IMR-90 (cell line): ENCODE data around the gene MAPK9. TPM values are rescaled to one million over a fixed set of nuclear protein-coding genes. Genes with fewer than 3 reads are reported as not detected.

Experiments used
- ATAC-seq: fragments of 200-7000 bp; cut with Tn5 transposase; 2 replicates; pipeline ENCODE4 v1.9.1; 2020; ENCODE audit warnings: low read depth, mild to moderate bottlenecking, moderate library complexity
- BruUV-seq: library from RNA; stranded (reverse); fragments of 400-500 nt; replicated peaks from 2 replicates; lab custom pipeline; 2021; lab: Mats Ljungman, UMichigan
- CTCF ChIA-PET: fragments of 300-600 bp; formaldehyde crosslinking; extraction: SDS; loops from one replicate; lab custom pipeline; 2021; ENCODE audit warnings: antibody characterized with exemption; lab: Yijun Ruan, JAX
- POLR2A ChIA-PET: fragments of 300-600 bp; sonication (Branson Sonifier 250); formaldehyde crosslinking; loops from one replicate; lab custom pipeline; 2022; ENCODE audit warnings: antibody characterized with exemption; ENCODE audit not compliant: unreplicated experiment; lab: Charles Lee
- DNase-seq: peaks from one replicate; pipeline ENCODE4 v3.0.0; 2013
- H2AFZ ChIP-seq: replicated peaks from 2 replicates; pipeline ENCODE3; 2013; ENCODE audit warnings: low read length, mild to moderate bottlenecking; ENCODE audit not compliant: poor library complexity
- H2AK5ac ChIP-seq: 2 replicates; pipeline ENCODE4 v1.6.1; 2013; ENCODE audit warnings: low read depth, low read length, inconsistent platforms
- H2AK9ac ChIP-seq: replicated peaks from 2 replicates; pipeline ENCODE3; 2013; ENCODE audit warnings: mild to moderate bottlenecking, low read depth, low read length, moderate library complexity; ENCODE audit not compliant: poor library complexity
- H2BK120ac ChIP-seq: 2 replicates; pipeline ENCODE4 v1.6.1; 2013; ENCODE audit warnings: low read depth, low read length, inconsistent platforms
- H2BK15ac ChIP-seq: 3 replicates; pipeline ENCODE4 v1.6.1; 2013; ENCODE audit warnings: low read depth, low read length, inconsistent platforms
- H2BK20ac ChIP-seq: 2 replicates; pipeline ENCODE4 v1.6.1; 2013; ENCODE audit warnings: low read depth, mild to moderate bottlenecking, inconsistent platforms, low read length, moderate library complexity
- H2BK5ac ChIP-seq: 2 replicates; pipeline ENCODE4 v1.6.1; 2013; ENCODE audit warnings: mild to moderate bottlenecking, low read depth, low read length, inconsistent platforms; ENCODE audit not compliant: poor library complexity, severe bottlenecking
- H3K14ac ChIP-seq: replicated peaks from 2 replicates; pipeline ENCODE4 v1.6.1; 2013; ENCODE audit warnings: low read depth, low read length, inconsistent platforms
- H3K18ac ChIP-seq: 2 replicates; pipeline ENCODE4 v1.6.1; 2013; ENCODE audit warnings: low read depth, low read length, control low read depth
- H3K23ac ChIP-seq: 2 replicates; pipeline ENCODE4 v1.6.1; 2013; ENCODE audit warnings: low read depth, low read length, inconsistent platforms
- H3K27ac ChIP-seq: 2 replicates; pipeline ENCODE4 v1.5.1; 2013; ENCODE audit warnings: mild to moderate bottlenecking, control low read depth, low read length; ENCODE audit not compliant: insufficient read depth
- H3K27me3 ChIP-seq: 2 replicates; pipeline ENCODE4 v1.6.1; 2013; ENCODE audit warnings: low read length; ENCODE audit not compliant: control insufficient read depth, insufficient read depth
- H3K36me3 ChIP-seq: 2 replicates; pipeline ENCODE4 v1.6.1; 2013; ENCODE audit warnings: low read length, mixed read lengths; ENCODE audit not compliant: control insufficient read depth, insufficient read depth
- H3K4ac ChIP-seq: 2 replicates; pipeline ENCODE4 v1.6.1; 2013; ENCODE audit warnings: low read depth, low read length, inconsistent platforms
- H3K4me1 ChIP-seq: 2 replicates; pipeline ENCODE4 v1.6.1; 2013; ENCODE audit warnings: low read length, mixed read lengths; ENCODE audit not compliant: control insufficient read depth, insufficient read depth
- H3K4me2 ChIP-seq: 2 replicates; pipeline ENCODE4 v1.6.1; 2013; ENCODE audit warnings: low read depth, mild to moderate bottlenecking, control low read depth, low read length, moderate library complexity
- H3K4me3 ChIP-seq: 2 replicates; pipeline ENCODE4 v1.5.1; 2013; ENCODE audit warnings: low read depth, mild to moderate bottlenecking, control low read depth, low read length, moderate library complexity; ENCODE audit not compliant: insufficient read depth
- H3K56ac ChIP-seq: 2 replicates; pipeline ENCODE4 v1.6.1; 2013; ENCODE audit warnings: low read length, inconsistent platforms; ENCODE audit not compliant: insufficient read depth; ENCODE audit errors: extremely low read depth
- H3K79me1 ChIP-seq, 2 experiments: 2 replicates each; pipeline ENCODE4 v1.6.1; 2013; ENCODE audit warnings: low read length in 2 of 2, inconsistent platforms in 1 of 2, low read depth in 1 of 2
- H3K9ac ChIP-seq: 2 replicates; pipeline ENCODE4 v1.6.1; 2013; ENCODE audit warnings: low read depth, low read length, control low read depth
- H3K9me1 ChIP-seq: 2 replicates; pipeline ENCODE4 v1.6.1; 2013; ENCODE audit warnings: low read length, inconsistent platforms; ENCODE audit not compliant: insufficient read depth
- H3K9me3 ChIP-seq: 2 replicates; pipeline ENCODE4 v1.6.1; 2013; ENCODE audit warnings: low read length; ENCODE audit not compliant: control insufficient read depth, insufficient read depth
- H4K20me1 ChIP-seq: 2 replicates; pipeline ENCODE4 v1.6.1; 2013; ENCODE audit warnings: low read length, inconsistent platforms; ENCODE audit not compliant: insufficient read depth
- H4K5ac ChIP-seq: 2 replicates; pipeline ENCODE4 v1.6.1; 2013; ENCODE audit warnings: mild to moderate bottlenecking, low read depth, low read length, control low read depth
- H4K8ac ChIP-seq, 2 experiments: 2 replicates each; pipeline ENCODE4 v1.6.1; 2013; ENCODE audit warnings: low read depth in 2 of 2, low read length in 2 of 2, control low read depth in 1 of 2, inconsistent platforms in 1 of 2
- H4K91ac ChIP-seq: 2 replicates; pipeline ENCODE4 v1.6.1; 2013; ENCODE audit warnings: low read depth, low read length, inconsistent platforms; ENCODE audit not compliant: insufficient read depth
- BHLHE40 ChIP-seq: fragments of 150-350 bp; IDR thresholded peaks from 2 replicates; pipeline ENCODE4 v1.6.1; 2016; ENCODE audit warnings: mild to moderate bottlenecking, low read depth, low read length
- CEBPB ChIP-seq: IDR thresholded peaks from 2 replicates; pipeline ENCODE4 v1.6.1; 2012; ENCODE audit warnings: low read depth, low read length, improper control_type of control experiment
- CTCF ChIP-seq: conservative IDR thresholded peaks from 2 replicates; pipeline ENCODE4 v1.5.1; 2012; ENCODE audit warnings: mild to moderate bottlenecking, low read depth, low read length, improper control_type of control experiment
- FOS ChIP-seq: fragments of 150-350 bp; IDR thresholded peaks from 2 replicates; pipeline ENCODE4 v1.6.1; 2016; ENCODE audit warnings: low read depth, low read length
- MXI1 ChIP-seq: IDR thresholded peaks from 2 replicates; pipeline ENCODE4 v1.6.1; 2012; ENCODE audit warnings: low read depth, mild to moderate bottlenecking, low read length, moderate library complexity, borderline replicate concordance
- RCOR1 ChIP-seq: IDR thresholded peaks from 2 replicates; pipeline ENCODE4 v1.6.1; 2012; ENCODE audit warnings: mild to moderate bottlenecking, low read length, improper control_type of control experiment; ENCODE audit not compliant: insufficient replicate concordance
- SMC3 ChIP-seq: fragments of 150-350 bp; IDR thresholded peaks from 2 replicates; pipeline ENCODE4 v1.6.1; 2016; ENCODE audit warnings: low read depth, mild to moderate bottlenecking, antibody characterized with exemption, low read length, moderate library complexity
- WGBS, 2 experiments: methylation state at CpG; one replicate each; pipeline versions ENCODE4 v1.1.5 to v1.1.7; 2013; ENCODE audit warnings: missing lambda C conversion rate in 2 of 2; ENCODE audit not compliant: insufficient read length in 1 of 2; ENCODE audit errors: extremely low coverage in 2 of 2; 5-methylcytosine and 5-hydroxymethylcytosine counted together
- dilution Hi-C: fragments of 300-500 bp; cut with HindIII; formaldehyde crosslinking; loops from one replicate; pipeline ENCODE4 v1.14.3; 2018; ENCODE audit warnings: low sequenced_read_pairs; ENCODE audit not compliant: unreplicated experiment
- in situ Hi-C: fragments of 300-500 bp; cut with MboI; formaldehyde crosslinking; loops from 3 replicates; pipeline ENCODE4 v1.14.3; 2019; ENCODE audit warnings: low sequenced_read_pairs, inconsistent platforms, mixed read lengths
- intact Hi-C: fragments of 100-400 bp; cut with micrococcal nuclease; formaldehyde crosslinking; loops from 2 replicates; pipeline ENCODE4 v1.10.0; 2022
- polyA plus RNA-seq, 3 experiments: library from polyadenylated mRNA; depleted of rRNA; stranded (reverse); fragments of >200 nt; gene quantifications; 2 replicates each; pipeline ENCODE4 v1.2.3, GENCODE V29; 2012; ENCODE audit warnings: low replicate concordance in 1 of 3
- total RNA-seq: library from RNA; depleted of rRNA; stranded (reverse); fragments of >200 nt; gene quantifications from 2 replicates; pipeline ENCODE4 v1.2.3, GENCODE V29; 2012

Gene MAPK9
- total and polyA plus RNA-seq, 2 of the 4 experiments (the other 2 are of a cell fraction), result 22.9 to 23.3 TPM

DNA sequence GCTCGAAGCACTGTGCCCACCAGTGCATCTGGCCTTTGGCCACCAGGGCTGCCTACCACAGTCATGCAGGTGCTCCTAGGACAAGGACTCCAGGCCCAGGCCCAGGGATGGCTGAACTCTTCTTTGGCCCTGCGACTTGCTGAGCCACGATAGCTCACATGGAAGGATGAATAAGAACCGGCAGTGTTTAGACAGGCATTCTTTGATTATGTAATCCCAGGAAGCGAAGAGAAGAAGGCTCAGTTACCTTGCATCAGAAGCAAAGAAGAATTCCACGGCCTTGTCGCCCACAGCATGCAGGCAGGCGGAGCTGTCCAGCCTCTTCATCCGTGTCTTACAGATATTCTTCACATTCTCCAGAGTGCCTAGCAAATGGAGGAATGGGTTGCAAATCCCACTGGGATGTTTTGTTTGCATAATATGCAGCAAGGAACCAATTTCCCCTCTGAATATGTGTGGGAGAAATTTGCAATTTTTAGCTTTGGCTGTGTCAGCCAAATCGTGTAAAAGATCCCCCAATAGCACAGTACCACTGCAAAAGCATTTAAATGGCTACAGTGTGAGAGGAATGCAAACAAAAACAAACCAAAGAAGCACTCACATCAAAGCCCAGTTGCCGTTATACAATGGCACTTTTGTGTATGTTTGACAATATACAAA is 32.2 kb upstream of the MAPK9 start:
- no peak overlapping the region for H2BK20ac ChIP-seq
- no peak overlapping the region for H2BK5ac ChIP-seq
- BruUV-seq, result no TSS peak
- ChIA-PET CTCF (interaction anchor here (0.8 to 1.2 kb wide), 2 partner anchors 9 to 31 kb away, joined by 4 to 6 read pairs; no protein-coding TSS in a partner anchor), POLR2A (no interaction called here)
- H3K14ac ChIP-seq, result no peak overlapping the region
- H3K9me1 ChIP-seq, result 0 out of 2 replicates have a peak, but pooled peaks cover 4% of the 10 kb centered on the region
- 50% methylated on average over 2 of the region's 11 CpGs; no CpG with 5 or more reads in 1 of the 2 experiments for WGBS, 2 experiments
- ATAC-seq (peak; percentile 90), DNase-seq (peak; percentile 88)
- no peak overlapping the region for H3K18ac ChIP-seq
- no peak overlapping the region for H2AK5ac ChIP-seq
- no peak overlapping the region for H4K91ac ChIP-seq
- H4K8ac ChIP-seq, result no peak overlapping the region
- intact Hi-C loops (no loop called here), dilution Hi-C loops (no loop called here), in situ Hi-C loops (no loop called here)
- H3K27ac ChIP-seq, result no peak overlapping the region
- TF ChIP-seq CEBPB (peak; percentile 94), RCOR1 (no peak), BHLHE40 (0 out of 2 replicates have a peak, but pooled peaks have one; percentile 12), FOS (0 out of 2 replicates have a peak, but pooled peaks have one; percentile 41), CTCF (no peak), MXI1 (peak; percentile 74), SMC3 (0 out of 2 replicates have a peak, but pooled peaks have one; percentile 3)
- H4K20me1 ChIP-seq, result peaks cover 3% of the 10 kb centered on the region
- no peak overlapping the region for H4K5ac ChIP-seq
- H3K56ac ChIP-seq, result no peak overlapping the region
- H3K4me3 ChIP-seq, result no peak overlapping the region
- H3K9ac ChIP-seq, result no peak overlapping the region
- H3K4me2 ChIP-seq, result no peak overlapping the region
- no peak overlapping the region for H2BK120ac ChIP-seq
- no peaks in the 10 kb centered on the region for H3K27me3 ChIP-seq
- H3K4me1 ChIP-seq, result peaks cover 5% of the 10 kb centered on the region; the same call in 1 of the 2 replicates
- no peak overlapping the region for H2BK15ac ChIP-seq
- H2AK9ac ChIP-seq, result no peak overlapping the region
- no peaks in the 10 kb centered on the region for H3K9me3 ChIP-seq
- H2AFZ ChIP-seq, result peak overlapping the region; percentile 16
- no peak overlapping the region for H3K4ac ChIP-seq
- H3K79me1 ChIP-seq, result no peaks in the 10 kb centered on the region; a peak in 1 of 4 replicates
- H3K36me3 ChIP-seq, result peaks cover 1% of the 10 kb centered on the region
- no peak overlapping the region for H3K23ac ChIP-seq
